Breast epithelium (tissue), 4 donors: ENCODE data around the gene NMRAL1. TPM values are rescaled to one million over a fixed set of nuclear protein-coding genes. Genes with fewer than 3 reads are reported as not detected.

ENCODE experiments used
- DNase-seq, 2 donors: peaks; one replicate each; pipeline ENCODE4 v3.0.0-alpha.2; 2019; ENCODE audit warnings: low spot score in 2 of 2
- H3K27ac ChIP-seq, 2 donors: fragments of 200-600 bp; sonication (generic) in 1 of 2; one replicate each; pipeline ENCODE4 v1.5.1; 2016 to 2019; ENCODE audit warnings: mild to moderate bottlenecking in 1 of 2
- H3K27me3 ChIP-seq, 2 donors: fragments of 200-600 bp; sonication (generic) in 1 of 2; one replicate each; pipeline versions ENCODE4 v1.5.1 to v1.6.0; 2017 to 2019; ENCODE audit warnings: control low read depth in 1 of 2, mild to moderate bottlenecking in 1 of 2
- H3K36me3 ChIP-seq: fragments of 200-600 bp; one replicate; pipeline ENCODE4 v1.5.1; 2019
- H3K4me1 ChIP-seq, 2 donors: fragments of 200-600 bp; sonication (generic); one replicate each; pipeline ENCODE4 v1.5.1; 2016 to 2019; ENCODE audit warnings: control low read depth in 1 of 2
- H3K4me3 ChIP-seq, 3 donors: fragments of 200-600 bp; sonication (generic); 1 replicate in 2 of 3; 2 replicates in 1 of 3; pipeline ENCODE4 v1.5.1; 2016 to 2019; ENCODE audit warnings: mild to moderate bottlenecking in 3 of 3, moderate library complexity in 2 of 3
- H3K9me3 ChIP-seq, 2 donors: fragments of 200-600 bp; sonication (generic) in 1 of 2; one replicate each; pipeline ENCODE4 v1.5.1; 2016 to 2019; ENCODE audit warnings: control low read depth in 1 of 2
- POLR2A ChIP-seq: fragments of 450-650 bp; IDR thresholded peaks from one replicate; pipeline ENCODE4 v1.6.1; 2016; ENCODE audit warnings: antibody characterized with exemption, mild to moderate bottlenecking, moderate library complexity
- POLR2AphosphoS5 ChIP-seq, 3 donors: sonication (generic); formaldehyde crosslinking; IDR thresholded peaks; one replicate each; pipeline ENCODE4 v1.6.1; 2017; ENCODE audit warnings: antibody characterized with exemption in 3 of 3
- intact Hi-C: fragments of 100-400 bp; cut with DNase I; formaldehyde crosslinking; loops from one replicate; pipeline ENCODE4 v1.15.1; 2023; ENCODE audit warnings: low total_unique reads
- total RNA-seq, 3 donors: library from RNA; depleted of rRNA; stranded (reverse); fragments of >200 nt; gene quantifications; one replicate each; pipeline ENCODE4 v1.1.0, GENCODE V29; 2016
- TF ChIP-seq, protein P1 (sequence below), 3 donors: fragments of 450-650 bp; IDR thresholded peaks; one replicate each; pipeline ENCODE4 v1.5.1; 2016 to 2017; ENCODE audit warnings: antibody characterized with exemption in 3 of 3, mild to moderate bottlenecking in 3 of 3, moderate library complexity in 3 of 3

NMRAL1 gene
- total RNA-seq, 3 donors from 2014 or later: 44.5 to 57.7 (median 51.5) TPM

DNA sequence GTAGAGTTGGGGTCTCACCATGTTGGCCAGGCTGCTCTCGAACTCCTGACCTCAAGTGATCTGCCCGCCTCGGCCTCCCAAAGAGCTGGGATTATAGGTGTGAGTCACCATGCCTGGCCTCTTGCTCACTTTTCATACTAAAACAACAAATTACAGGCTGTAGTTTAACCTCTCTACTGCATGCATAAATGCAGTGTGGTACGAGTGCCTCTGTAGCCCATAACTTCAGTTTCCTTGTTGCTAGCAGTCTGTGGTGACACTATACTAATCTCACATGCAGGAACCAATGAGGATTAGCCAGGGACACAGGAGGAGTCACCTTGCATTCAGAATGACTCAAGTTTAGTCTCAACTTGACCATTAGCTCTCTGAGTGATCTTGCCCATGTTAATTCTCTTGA, 21.9 kb upstream of the NMRAL1 start:
- no peak for TF ChIP-seq POLR2A
- TF ChIP-seq POLR2AphosphoS5 (IDR thresholded peaks at IDR 0.05): no peak
- TF ChIP-seq, protein P1, sequence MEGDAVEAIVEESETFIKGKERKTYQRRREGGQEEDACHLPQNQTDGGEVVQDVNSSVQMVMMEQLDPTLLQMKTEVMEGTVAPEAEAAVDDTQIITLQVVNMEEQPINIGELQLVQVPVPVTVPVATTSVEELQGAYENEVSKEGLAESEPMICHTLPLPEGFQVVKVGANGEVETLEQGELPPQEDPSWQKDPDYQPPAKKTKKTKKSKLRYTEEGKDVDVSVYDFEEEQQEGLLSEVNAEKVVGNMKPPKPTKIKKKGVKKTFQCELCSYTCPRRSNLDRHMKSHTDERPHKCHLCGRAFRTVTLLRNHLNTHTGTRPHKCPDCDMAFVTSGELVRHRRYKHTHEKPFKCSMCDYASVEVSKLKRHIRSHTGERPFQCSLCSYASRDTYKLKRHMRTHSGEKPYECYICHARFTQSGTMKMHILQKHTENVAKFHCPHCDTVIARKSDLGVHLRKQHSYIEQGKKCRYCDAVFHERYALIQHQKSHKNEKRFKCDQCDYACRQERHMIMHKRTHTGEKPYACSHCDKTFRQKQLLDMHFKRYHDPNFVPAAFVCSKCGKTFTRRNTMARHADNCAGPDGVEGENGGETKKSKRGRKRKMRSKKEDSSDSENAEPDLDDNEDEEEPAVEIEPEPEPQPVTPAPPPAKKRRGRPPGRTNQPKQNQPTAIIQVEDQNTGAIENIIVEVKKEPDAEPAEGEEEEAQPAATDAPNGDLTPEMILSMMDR (IDR thresholded peaks at IDR 0.05): no peak
- Histone ChIP-seq H3K27ac (no peak overlapping the region), H3K4me1 (peaks cover 0 to 5% of the 10 kb centered on the region in 2 donors), H3K4me3 (no peak overlapping the region), H3K9me3 (no peaks in the 10 kb centered on the region), H3K36me3 (no peaks in the 10 kb centered on the region), H3K27me3 (no peaks in the 10 kb centered on the region)
- DNase-seq: no peak
- intact Hi-C loops: no loop called here

DNA sequence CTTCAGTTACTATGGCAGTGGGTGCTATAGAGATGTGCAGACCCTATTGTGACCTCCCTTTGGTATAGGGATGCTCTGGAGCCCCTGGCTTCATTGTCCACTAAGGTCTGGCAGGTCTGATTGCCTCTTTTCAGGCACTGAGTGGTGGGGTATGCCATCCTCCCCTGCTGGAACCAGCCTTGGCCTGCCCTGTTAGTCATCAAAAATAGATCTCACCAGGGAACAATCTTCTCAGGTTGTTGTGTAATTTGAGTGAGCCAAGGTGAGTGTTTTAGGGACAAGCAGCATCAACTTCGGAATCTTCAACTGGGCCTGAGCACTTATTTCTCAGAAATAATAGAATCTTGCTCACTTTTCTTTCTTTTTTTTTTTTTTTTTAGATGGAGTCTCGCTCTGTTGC, 21.3 kb upstream of the NMRAL1 start:
- H3K27me3 ChIP-seq: no peaks in the 10 kb centered on the region
- no peak overlapping the region for H3K4me3 ChIP-seq
- TF ChIP-seq, protein P1 (IDR thresholded peaks at IDR 0.05): no peak
- TF ChIP-seq POLR2A (no peak), POLR2AphosphoS5 (IDR thresholded peaks at IDR 0.05) (no peak)
- no peak overlapping the region for H3K27ac ChIP-seq
- no peaks in the 10 kb centered on the region for H3K9me3 ChIP-seq
- DNase-seq: no peak
- H3K4me1 ChIP-seq: peaks cover 0 to 5% of the 10 kb centered on the region in 2 donors
- intact Hi-C loops: no loop called here
- H3K36me3 ChIP-seq: no peaks in the 10 kb centered on the region

DNA sequence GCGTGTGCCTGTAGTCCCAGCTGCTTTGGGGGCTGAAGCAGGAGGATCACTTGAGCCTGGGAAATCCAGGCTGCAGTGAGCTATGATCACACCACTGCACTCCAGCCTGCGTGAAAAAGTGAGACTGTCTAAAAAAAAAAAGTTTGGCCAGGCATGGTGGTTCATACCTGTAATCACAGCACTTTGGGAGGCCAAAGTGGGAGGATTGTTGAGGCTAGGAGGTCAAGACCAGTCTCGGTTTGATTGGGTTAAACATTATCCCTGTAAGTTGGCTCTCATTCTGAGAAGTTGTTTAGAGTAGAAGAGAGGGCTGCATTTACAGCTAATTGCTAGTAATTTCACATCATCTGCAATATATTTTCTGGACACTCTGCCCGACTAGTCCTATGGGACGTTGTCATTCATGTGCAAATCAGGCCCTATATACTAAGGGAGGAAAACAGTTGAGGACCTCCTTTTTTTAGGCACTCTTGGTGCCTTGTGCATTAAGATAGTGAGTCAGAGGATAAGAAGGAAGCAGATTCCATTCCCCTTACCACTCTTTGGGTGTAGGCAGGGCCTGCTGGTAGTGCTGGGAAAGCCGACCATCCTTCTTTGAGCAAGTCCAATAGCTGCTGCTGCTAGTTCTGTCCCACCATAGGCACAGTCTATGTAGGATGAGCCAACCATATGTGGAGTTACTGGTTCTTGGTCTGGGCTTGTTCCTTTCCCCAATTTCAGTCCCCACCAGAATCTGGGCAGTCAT, 20.5 kb upstream of the NMRAL1 start:
- intact Hi-C loops: no loop called here
- Histone ChIP-seq H3K9me3 (no peaks in the 10 kb centered on the region), H3K27me3 (no peaks in the 10 kb centered on the region), H3K4me1 (peaks cover 0 to under 1% of the 10 kb centered on the region in 2 donors), H3K36me3 (no peaks in the 10 kb centered on the region), H3K4me3 (no peak overlapping the region), H3K27ac (no peak overlapping the region)
- TF ChIP-seq, protein P1 (IDR thresholded peaks at IDR 0.05): no peak
- no peak for TF ChIP-seq POLR2A
- no peak for TF ChIP-seq POLR2AphosphoS5 (IDR thresholded peaks at IDR 0.05)
- no peak for DNase-seq

DNA sequence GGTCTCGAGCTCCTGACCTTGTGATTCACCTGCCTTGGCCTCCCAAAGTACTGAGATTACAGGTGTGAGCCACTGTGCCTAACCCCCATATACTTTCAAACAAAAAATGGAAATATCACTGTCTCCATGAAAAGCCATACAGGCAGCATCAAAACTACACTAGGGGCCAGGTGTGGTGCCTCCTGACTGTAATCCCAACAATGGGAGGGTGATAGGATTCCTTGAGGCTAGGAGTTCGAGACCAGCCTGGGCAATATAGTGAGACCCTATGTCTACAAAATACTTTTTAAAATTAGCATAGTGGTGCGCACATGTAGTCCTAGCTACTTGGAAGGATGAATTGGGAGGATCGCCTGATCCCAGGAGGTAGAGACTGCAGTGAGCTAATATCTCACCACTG, 17.5 kb upstream of the NMRAL1 start:
- no peak overlapping the region for H3K27ac ChIP-seq
- no peaks in the 10 kb centered on the region for H3K27me3 ChIP-seq
- H3K4me1 ChIP-seq: no peaks in the 10 kb centered on the region
- intact Hi-C loops: no loop called here
- no peak for DNase-seq
- no peak overlapping the region for H3K4me3 ChIP-seq
- no peaks in the 10 kb centered on the region for H3K9me3 ChIP-seq
- TF ChIP-seq, protein P1 (IDR thresholded peaks at IDR 0.05): no peak
- no peak for TF ChIP-seq POLR2A
- TF ChIP-seq POLR2AphosphoS5 (IDR thresholded peaks at IDR 0.05): no peak
- H3K36me3 ChIP-seq: no peaks in the 10 kb centered on the region

DNA sequence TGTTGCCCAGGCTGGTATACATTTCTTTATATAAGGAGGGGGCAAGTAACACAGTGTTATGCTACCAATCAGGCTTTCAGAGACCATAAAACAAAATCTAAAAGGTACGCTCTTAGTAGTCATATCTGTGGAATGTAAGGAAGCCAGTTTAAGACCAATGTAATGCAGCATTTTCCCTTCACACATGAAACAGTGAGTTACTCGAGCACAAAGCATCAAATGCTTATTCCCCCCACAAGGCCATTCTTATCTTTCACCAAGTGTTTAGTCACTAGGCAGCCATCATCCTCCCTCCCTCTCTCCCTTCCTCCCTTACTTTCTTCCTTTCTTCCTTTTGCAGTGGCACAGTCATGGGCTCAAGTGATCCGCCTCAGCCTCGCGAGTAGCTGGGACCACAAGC, 14.6 kb upstream of the NMRAL1 start:
- H3K9me3 ChIP-seq: no peaks in the 10 kb centered on the region
- TF ChIP-seq POLR2A (no peak), POLR2AphosphoS5 (IDR thresholded peaks at IDR 0.05) (no peak)
- TF ChIP-seq, protein P1 (IDR thresholded peaks at IDR 0.05): no peak
- H3K27me3 ChIP-seq: no peaks in the 10 kb centered on the region
- no peak for DNase-seq
- no peak overlapping the region for H3K4me3 ChIP-seq
- intact Hi-C loops: no loop called here
- H3K36me3 ChIP-seq: no peaks in the 10 kb centered on the region
- no peaks in the 10 kb centered on the region for H3K4me1 ChIP-seq
- peak overlapping the region in 1 of 2 donors; percentile 27 for H3K27ac ChIP-seq
